K562 (cell line): ENCODE data around the gene PYGB.

Source experiments
- MAFK ChIP-seq: IDR thresholded peaks from 2 replicates; pipeline ENCODE4 v1.6.1; 2011; ENCODE audit warnings: low read length, improper control_type of control experiment
- MXI1 ChIP-seq: IDR thresholded peaks from 2 replicates; pipeline ENCODE4 v1.6.1; 2011; ENCODE audit warnings: low read depth, mild to moderate bottlenecking, improper control_type of control experiment, low read length
- NFATC3 ChIP-seq: fragments of 450-650 bp; IDR thresholded peaks from 2 replicates; pipeline ENCODE4 v1.6.1; 2017; ENCODE audit warnings: mild to moderate bottlenecking
- POLR2AphosphoS5 ChIP-seq: IDR thresholded peaks from 2 replicates; pipeline ENCODE4 v1.6.1; 2011; ENCODE audit warnings: mild to moderate bottlenecking, low read depth, low read length, moderate library complexity; ENCODE audit not compliant: control insufficient read depth, insufficient read depth
- SLC30A9 ChIP-seq: fragments of 250-450 bp; sonication (Bioruptor Pico); IDR thresholded peaks from 2 replicates; pipeline ENCODE4 v1.8.0; 2022; ENCODE audit warnings: mild to moderate bottlenecking, moderate library complexity
- SRF ChIP-seq, 2 experiments: fragments of 250-450, 450-650 bp in 1 of 2; sonication (Bioruptor Pico) in 1 of 2; sonication (generic) in 1 of 2; formaldehyde crosslinking; IDR thresholded peaks; 2 replicates each; pipeline versions ENCODE4 v1.5.0 to v1.5.1; 2020 to 2022; ENCODE audit warnings: mild to moderate bottlenecking in 1 of 2, missing genetic modification reagents in 1 of 2
- ZNF12 ChIP-seq: sonication (generic); formaldehyde crosslinking; IDR thresholded peaks from 2 replicates; pipeline ENCODE4 v1.4.0; 2020; ENCODE audit warnings: mild to moderate bottlenecking, missing genetic modification reagents
- ZNF274 ChIP-seq: IDR thresholded peaks from 2 replicates; pipeline ENCODE4 v1.6.1; 2011; ENCODE audit warnings: low read depth, mild to moderate bottlenecking, low read length, moderate library complexity, borderline replicate concordance
- ZNF780A ChIP-seq: fragments of 250-450 bp; sonication (Bioruptor Pico); IDR thresholded peaks from 2 replicates; pipeline ENCODE4 v1.5.0; 2021; ENCODE audit warnings: mild to moderate bottlenecking
- TF ChIP-seq, protein P1 (sequence below), 3 experiments: IDR thresholded peaks in 2 of 3; conservative IDR thresholded peaks in 1 of 3; 2 replicates each; pipeline ENCODE4 v1.5.1; 2011 to 2012; ENCODE audit warnings: low read length in 3 of 3, mild to moderate bottlenecking in 3 of 3, control low read depth in 2 of 3, improper control_type of control experiment in 1 of 3, inconsistent platforms in 1 of 3, low read depth in 1 of 3, mixed read lengths in 1 of 3, moderate library complexity in 1 of 3; ENCODE audit not compliant: insufficient read depth in 2 of 3

GRCh38 chr20:25316506-25317190 is 68.8 kb downstream of the PYGB start:
- no peak for TF ChIP-seq ZNF12
- no peak for TF ChIP-seq ZNF274
- TF ChIP-seq ZNF780A (CRISPR knock-in tag): no peak
- TF ChIP-seq SLC30A9: no peak
- no peak for TF ChIP-seq MXI1
- no peak for TF ChIP-seq MAFK
- TF ChIP-seq, protein P1, sequence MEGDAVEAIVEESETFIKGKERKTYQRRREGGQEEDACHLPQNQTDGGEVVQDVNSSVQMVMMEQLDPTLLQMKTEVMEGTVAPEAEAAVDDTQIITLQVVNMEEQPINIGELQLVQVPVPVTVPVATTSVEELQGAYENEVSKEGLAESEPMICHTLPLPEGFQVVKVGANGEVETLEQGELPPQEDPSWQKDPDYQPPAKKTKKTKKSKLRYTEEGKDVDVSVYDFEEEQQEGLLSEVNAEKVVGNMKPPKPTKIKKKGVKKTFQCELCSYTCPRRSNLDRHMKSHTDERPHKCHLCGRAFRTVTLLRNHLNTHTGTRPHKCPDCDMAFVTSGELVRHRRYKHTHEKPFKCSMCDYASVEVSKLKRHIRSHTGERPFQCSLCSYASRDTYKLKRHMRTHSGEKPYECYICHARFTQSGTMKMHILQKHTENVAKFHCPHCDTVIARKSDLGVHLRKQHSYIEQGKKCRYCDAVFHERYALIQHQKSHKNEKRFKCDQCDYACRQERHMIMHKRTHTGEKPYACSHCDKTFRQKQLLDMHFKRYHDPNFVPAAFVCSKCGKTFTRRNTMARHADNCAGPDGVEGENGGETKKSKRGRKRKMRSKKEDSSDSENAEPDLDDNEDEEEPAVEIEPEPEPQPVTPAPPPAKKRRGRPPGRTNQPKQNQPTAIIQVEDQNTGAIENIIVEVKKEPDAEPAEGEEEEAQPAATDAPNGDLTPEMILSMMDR (IDR thresholded peaks at IDR 0.05 in 2 of 3, conservative IDR thresholded peaks at IDR 0.05 in 1 of 3; ENCODE audit: insufficient read depth in 2 of 3, low read depth in 1 of 3, low read length in 3 of 3): no peak
- no peak for TF ChIP-seq SRF (CRISPR knock-in tag; IDR thresholded peaks at IDR 0.05)
- TF ChIP-seq NFATC3: no peak
- no peak for TF ChIP-seq POLR2AphosphoS5
